Measurements from ENCODE around the gene NCR3LG1.
"Not testable (repeated sequence)": the region's sequence is repeated elsewhere in the genome, so short reads cannot be mapped to it uniquely, and the experiment has no call there.

The NCR3LG1 gene

GRCh38 chr11:17413414-17414316 is 62.1 kb downstream of the NCR3LG1 start:
- no peak for DNase-seq

GRCh38 chr11:17414317-17414737 is 62.7 kb downstream of the NCR3LG1 start:
- DNase-seq, result no peak

GRCh38 chr11:17414992-17415391 is 63.4 kb downstream of the NCR3LG1 start:
- no peak for DNase-seq

GRCh38 chr11:17415523-17416104 is 64.0 kb downstream of the NCR3LG1 start:
- no peak for DNase-seq

- DNase-seq, result no peak
Observed at GRCh38 chr11:17416492-17416891, 64.9 kb downstream of the NCR3LG1 start.

GRCh38 chr11:17418444-17419081 is 67.0 kb downstream of the NCR3LG1 start:
- no peak for DNase-seq

- DNase-seq, result no peak
Observed at GRCh38 chr11:17421781-17422180, 70.2 kb downstream of the NCR3LG1 start.

GRCh38 chr11:17423533-17424310 is 72.1 kb downstream of the NCR3LG1 start:
- DNase-seq, result no peak

GRCh38 chr11:17426233-17426632 is 74.6 kb downstream of the NCR3LG1 start:
- not testable (repeated sequence) for DNase-seq
